BJ (cell line): ENCODE results near the gene MST1. TPM values are rescaled to one million over a fixed set of nuclear protein-coding genes. Genes with fewer than 3 reads are reported as not detected.

Experiments used
- CTCF ChIA-PET: fragments of 350-600 bp; formaldehyde crosslinking; extraction: SDS; loops from one replicate; lab custom pipeline; 2021; ENCODE audit warnings: antibody characterized with exemption, inconsistent platforms; lab: Yijun Ruan, JAX
- POLR2A ChIA-PET: fragments of 300-600 bp; sonication (Branson Sonifier 250); formaldehyde crosslinking; extraction: SDS; loops from one replicate; lab custom pipeline; 2021; ENCODE audit warnings: antibody characterized with exemption; lab: Charles Lee
- DNase-seq: peaks from one replicate; pipeline ENCODE4 v3.0.0-alpha.2; 2011; ENCODE audit warnings: low read depth
- H3K27me3 ChIP-seq: 2 replicates; pipeline ENCODE4 v1.6.0; 2011; ENCODE audit warnings: low read length; ENCODE audit not compliant: control insufficient read depth, insufficient read depth
- H3K36me3 ChIP-seq: 2 replicates; pipeline ENCODE4 v1.5.1; 2011; ENCODE audit warnings: low read length; ENCODE audit not compliant: control insufficient read depth, insufficient read depth
- H3K4me3 ChIP-seq: 2 replicates; pipeline ENCODE4 v1.5.1; 2011; ENCODE audit warnings: low read depth, mild to moderate bottlenecking, control low read depth, low read length
- polyA plus RNA-seq: library from polyadenylated mRNA; depleted of rRNA; stranded (reverse); fragments of >200 nt; gene quantifications from 2 replicates; pipeline ENCODE4 v1.2.3, GENCODE V29; 2011
- TF ChIP-seq, protein P1 (sequence below): IDR thresholded peaks from 2 replicates; pipeline ENCODE4 v1.5.1; 2011; ENCODE audit warnings: low read depth, mild to moderate bottlenecking, control low read depth, inconsistent platforms, low read length, moderate library complexity; ENCODE audit not compliant: insufficient read depth

MST1 gene
- polyA plus RNA-seq, 1 experiment = 10.7 TPM

DNA sequence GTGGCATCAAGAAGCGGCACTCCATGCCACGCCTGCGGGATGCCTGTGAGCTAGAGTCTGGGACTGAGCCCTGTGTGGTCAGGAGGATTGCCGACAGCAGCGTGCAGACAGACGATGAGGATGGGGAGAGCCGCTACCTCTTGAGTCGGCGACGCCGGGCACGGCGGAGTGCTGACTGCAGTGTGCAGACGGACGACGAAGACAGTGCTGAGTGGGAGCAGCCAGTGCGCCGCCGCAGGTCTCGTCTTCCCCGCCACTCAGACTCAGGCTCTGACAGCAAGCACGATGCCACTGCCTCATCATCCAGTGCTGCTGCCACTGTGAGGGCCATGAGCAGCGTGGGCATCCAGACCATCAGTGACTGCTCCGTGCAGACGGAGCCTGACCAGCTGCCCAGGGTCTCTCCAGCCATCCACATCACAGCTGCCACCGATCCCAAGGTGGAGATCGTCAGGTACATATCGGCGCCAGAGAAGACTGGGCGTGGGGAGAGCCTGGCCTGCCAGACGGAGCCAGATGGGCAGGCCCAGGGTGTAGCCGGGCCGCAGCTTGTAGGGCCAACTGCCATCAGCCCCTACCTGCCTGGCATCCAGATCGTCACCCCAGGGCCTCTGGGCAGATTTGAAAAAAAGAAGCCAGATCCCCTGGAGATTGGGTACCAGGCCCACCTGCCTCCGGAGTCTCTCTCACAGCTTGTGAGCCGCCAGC is 31.9 kb downstream of the MST1 start:
- TF ChIP-seq, protein P1, sequence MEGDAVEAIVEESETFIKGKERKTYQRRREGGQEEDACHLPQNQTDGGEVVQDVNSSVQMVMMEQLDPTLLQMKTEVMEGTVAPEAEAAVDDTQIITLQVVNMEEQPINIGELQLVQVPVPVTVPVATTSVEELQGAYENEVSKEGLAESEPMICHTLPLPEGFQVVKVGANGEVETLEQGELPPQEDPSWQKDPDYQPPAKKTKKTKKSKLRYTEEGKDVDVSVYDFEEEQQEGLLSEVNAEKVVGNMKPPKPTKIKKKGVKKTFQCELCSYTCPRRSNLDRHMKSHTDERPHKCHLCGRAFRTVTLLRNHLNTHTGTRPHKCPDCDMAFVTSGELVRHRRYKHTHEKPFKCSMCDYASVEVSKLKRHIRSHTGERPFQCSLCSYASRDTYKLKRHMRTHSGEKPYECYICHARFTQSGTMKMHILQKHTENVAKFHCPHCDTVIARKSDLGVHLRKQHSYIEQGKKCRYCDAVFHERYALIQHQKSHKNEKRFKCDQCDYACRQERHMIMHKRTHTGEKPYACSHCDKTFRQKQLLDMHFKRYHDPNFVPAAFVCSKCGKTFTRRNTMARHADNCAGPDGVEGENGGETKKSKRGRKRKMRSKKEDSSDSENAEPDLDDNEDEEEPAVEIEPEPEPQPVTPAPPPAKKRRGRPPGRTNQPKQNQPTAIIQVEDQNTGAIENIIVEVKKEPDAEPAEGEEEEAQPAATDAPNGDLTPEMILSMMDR = no peak
- no peaks in the 10 kb centered on the region for H3K36me3 ChIP-seq
- peaks cover 4% of the 10 kb centered on the region; the same call in 1 of the 2 replicates for H3K27me3 ChIP-seq
- POLR2A ChIA-PET = no interaction called here
- CTCF ChIA-PET = interaction anchor here (1.5 to 3.1 kb wide), 2 partner anchors 14 to 118 kb away, joined by 5 to 10 read pairs; no protein-coding TSS in a partner anchor
- H3K4me3 ChIP-seq = no peak overlapping the region
- DNase-seq = no peak

DNA sequence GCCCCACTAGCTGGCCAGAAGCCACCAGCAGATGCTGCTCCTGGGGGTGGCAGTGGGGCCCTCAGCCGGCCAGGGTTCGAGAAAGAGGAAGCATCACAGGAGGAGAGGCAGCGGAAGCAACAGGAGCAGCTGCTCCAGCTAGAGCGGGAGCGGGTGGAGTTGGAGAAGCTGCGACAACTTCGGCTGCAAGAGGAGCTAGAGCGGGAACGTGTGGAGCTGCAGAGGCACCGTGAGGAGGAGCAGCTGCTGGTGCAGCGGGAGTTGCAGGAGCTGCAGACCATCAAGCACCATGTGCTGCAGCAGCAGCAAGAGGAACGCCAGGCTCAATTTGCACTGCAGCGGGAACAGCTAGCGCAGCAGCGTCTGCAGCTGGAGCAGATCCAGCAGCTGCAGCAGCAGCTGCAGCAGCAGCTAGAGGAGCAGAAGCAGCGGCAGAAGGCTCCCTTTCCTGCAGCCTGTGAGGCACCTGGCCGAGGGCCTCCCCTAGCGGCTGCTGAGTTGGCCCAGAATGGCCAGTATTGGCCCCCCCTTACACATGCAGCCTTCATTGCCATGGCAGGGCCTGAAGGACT is 32.6 kb downstream of the MST1 start:
- no peak overlapping the region for H3K4me3 ChIP-seq
- ChIA-PET CTCF (interaction anchor here (3.1 kb wide), 1 partner anchor 117 kb away, joined by 10 read pairs; no protein-coding TSS in a partner anchor), POLR2A (no interaction called here)
- no peak for DNase-seq
- TF ChIP-seq, protein P1 = 0 out of 2 replicates have a peak, but pooled peaks have one; percentile 23
- no peaks in the 10 kb centered on the region for H3K36me3 ChIP-seq
- peaks cover 4% of the 10 kb centered on the region; the same call in 1 of the 2 replicates for H3K27me3 ChIP-seq

DNA sequence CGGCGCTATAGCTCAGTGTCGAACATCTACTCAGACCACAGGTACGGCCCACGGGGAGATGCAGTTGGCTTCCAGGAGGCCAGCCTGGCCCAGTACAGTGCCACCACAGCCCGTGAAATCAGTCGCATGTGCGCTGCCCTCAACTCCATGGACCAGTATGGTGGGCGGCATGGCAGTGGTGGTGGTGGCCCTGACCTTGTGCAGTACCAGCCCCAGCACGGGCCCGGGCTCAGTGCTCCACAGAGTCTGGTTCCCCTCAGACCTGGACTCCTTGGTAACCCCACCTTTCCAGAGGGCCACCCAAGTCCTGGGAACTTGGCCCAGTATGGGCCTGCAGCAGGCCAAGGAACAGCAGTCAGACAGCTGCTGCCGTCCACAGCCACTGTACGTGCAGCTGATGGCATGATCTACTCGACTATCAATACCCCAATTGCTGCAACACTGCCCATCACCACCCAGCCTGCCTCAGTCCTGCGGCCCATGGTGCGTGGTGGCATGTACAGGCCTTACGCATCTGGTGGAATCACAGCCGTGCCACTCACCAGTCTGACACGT is 33.5 kb downstream of the MST1 start:
- ChIA-PET CTCF (interaction anchor here (3.1 kb wide), 1 partner anchor 116 kb away, joined by 10 read pairs; no protein-coding TSS in a partner anchor), POLR2A (no interaction called here)
- DNase-seq = no peak
- peaks cover 4% of the 10 kb centered on the region; the same call in 1 of the 2 replicates for H3K27me3 ChIP-seq
- H3K4me3 ChIP-seq = no peak overlapping the region
- TF ChIP-seq, protein P1 = no peak
- H3K36me3 ChIP-seq = no peaks in the 10 kb centered on the region

DNA sequence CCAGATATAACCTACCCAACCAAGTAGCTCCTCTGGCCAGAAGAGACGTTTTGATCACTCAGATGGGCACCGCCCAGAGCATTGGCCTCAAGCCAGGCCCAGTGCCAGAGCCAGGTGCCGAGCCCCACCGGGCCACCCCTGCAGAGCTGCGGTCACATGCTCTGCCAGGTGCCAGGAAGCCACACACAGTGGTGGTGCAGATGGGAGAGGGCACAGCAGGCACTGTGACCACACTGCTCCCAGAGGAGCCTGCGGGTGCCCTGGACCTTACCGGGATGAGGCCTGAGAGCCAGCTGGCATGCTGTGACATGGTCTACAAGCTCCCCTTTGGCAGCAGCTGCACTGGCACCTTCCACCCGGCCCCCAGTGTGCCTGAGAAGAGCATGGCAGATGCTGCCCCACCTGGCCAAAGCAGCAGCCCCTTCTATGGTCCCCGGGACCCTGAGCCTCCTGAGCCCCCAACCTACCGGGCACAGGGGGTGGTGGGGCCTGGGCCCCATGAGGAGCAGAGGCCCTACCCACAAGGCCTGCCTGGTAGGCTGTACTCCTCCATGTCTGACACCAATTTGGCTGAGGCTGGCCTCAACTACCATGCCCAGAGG is 34.2 kb downstream of the MST1 start:
- ChIA-PET CTCF (no interaction called here), POLR2A (no interaction called here)
- peaks cover 4% of the 10 kb centered on the region; the same call in 1 of the 2 replicates for H3K27me3 ChIP-seq
- no peak for DNase-seq
- H3K4me3 ChIP-seq = no peak overlapping the region
- H3K36me3 ChIP-seq = no peaks in the 10 kb centered on the region
- TF ChIP-seq, protein P1 = no peak

DNA sequence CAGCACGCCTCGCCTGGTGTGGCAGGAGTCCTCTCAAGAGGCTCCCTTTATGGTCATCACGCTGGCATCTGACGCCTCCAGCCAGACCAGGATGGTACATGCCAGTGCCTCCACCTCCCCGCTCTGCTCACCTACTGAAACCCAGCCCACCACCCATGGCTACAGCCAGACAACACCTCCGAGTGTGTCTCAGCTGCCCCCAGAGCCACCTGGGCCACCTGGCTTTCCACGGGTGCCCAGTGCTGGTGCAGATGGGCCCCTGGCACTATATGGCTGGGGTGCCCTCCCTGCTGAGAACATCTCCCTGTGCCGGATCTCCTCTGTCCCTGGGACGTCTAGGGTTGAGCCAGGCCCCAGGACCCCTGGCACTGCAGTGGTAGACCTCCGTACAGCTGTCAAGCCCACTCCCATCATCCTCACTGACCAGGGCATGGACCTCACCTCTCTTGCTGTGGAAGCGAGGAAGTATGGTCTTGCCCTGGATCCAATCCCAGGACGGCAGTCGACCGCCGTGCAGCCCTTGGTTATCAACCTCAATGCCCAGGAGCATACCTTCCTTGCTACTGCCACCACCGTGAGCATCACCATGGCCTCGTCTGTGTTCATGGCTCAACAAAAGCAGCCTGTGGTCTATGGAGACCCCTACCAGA is 35.0 kb downstream of the MST1 start:
- H3K27me3 ChIP-seq = peaks cover 4% of the 10 kb centered on the region; the same call in 1 of the 2 replicates
- no peaks in the 10 kb centered on the region for H3K36me3 ChIP-seq
- POLR2A ChIA-PET = no interaction called here
- H3K4me3 ChIP-seq = no peak overlapping the region
- TF ChIP-seq, protein P1 = no peak
- CTCF ChIA-PET = no interaction called here
- DNase-seq = no peak
